Adrenal gland (tissue), 12 donors: ENCODE data around the gene PCDHGA2. TPM values are rescaled to one million over a fixed set of nuclear protein-coding genes. Genes with fewer than 3 reads are reported as not detected.
"Not testable (repeated sequence)": the region's sequence is repeated elsewhere in the genome, so short reads cannot be mapped to it uniquely, and the experiment has no call there.

ENCODE experiments used
- DNase-seq, 7 donors: peaks; one replicate each; pipeline ENCODE4 v3.0.0-alpha.2; 2019 to 2020
- H3K27ac ChIP-seq, 5 donors: fragments of 200-600 bp; sonication (generic) in 4 of 5; 1 replicate in 3 of 5; 2 replicates in 2 of 5; pipeline versions ENCODE4 v1.5.1 to v1.8.0; 2016 to 2020; ENCODE audit warnings: mild to moderate bottlenecking in 1 of 5
- H3K27me3 ChIP-seq: fragments of 200-600 bp; 2 replicates; pipeline ENCODE4 v1.8.0; 2021
- H3K36me3 ChIP-seq, 2 donors: fragments of 200-600 bp; replicated peaks in 1 of 2; 1 replicate in 1 of 2; 2 replicates in 1 of 2; pipeline versions ENCODE4 v1.5.1 to v1.8.0; 2018 to 2022
- H3K4me1 ChIP-seq, 2 donors: fragments of 200-600 bp; replicated peaks in 1 of 2; 1 replicate in 1 of 2; 2 replicates in 1 of 2; pipeline versions ENCODE4 v1.5.1 to v1.8.0; 2018 to 2021
- H3K4me3 ChIP-seq, 4 donors: fragments of 200-600 bp; sonication (generic) in 3 of 4; one replicate each; pipeline ENCODE4 v1.5.1; 2016 to 2018
- H3K9me3 ChIP-seq, 3 donors: fragments of 200-600 bp; sonication (generic) in 1 of 3; replicated peaks in 1 of 3; 1 replicate in 2 of 3; 2 replicates in 1 of 3; pipeline versions ENCODE4 v1.5.1 to v1.8.0; 2016 to 2021
- POLR2A ChIP-seq, 2 donors: fragments of 450-650 bp; IDR thresholded peaks; one replicate each; pipeline ENCODE4 v1.6.1; 2017; ENCODE audit warnings: antibody characterized with exemption in 2 of 2, mild to moderate bottlenecking in 2 of 2, moderate library complexity in 1 of 2
- WGBS, 4 donors: extraction: QIAGEN DNeasy Blood & Tissue Kit in 2 of 4; methylation state at CpG; one replicate each; pipeline versions ENCODE4 v1.1.5 to v1.1.7; 2013 to 2017; 5-methylcytosine and 5-hydroxymethylcytosine counted together
- intact Hi-C, 2 donors: fragments of 100-400 bp; cut with DNase I; formaldehyde crosslinking; loops; one replicate each; pipeline versions ENCODE4 v1.14.1 to v1.15.0; 2022 to 2023
- polyA plus RNA-seq, 3 donors: library from polyadenylated mRNA; stranded (reverse); fragments of 200-250 nt in 2 of 3; fragments of 350-450 nt in 1 of 3; fragmentation: Illumina TruSeq in 1 of 3; extraction: RNeasy Lipid Tissue Mini Kit (QIAGEN cat#74804) in 1 of 3; gene quantifications; one replicate each; pipeline ENCODE4 v1.2.3, GENCODE V29; 2013 to 2014
- total RNA-seq, 9 donors: library from RNA; depleted of rRNA in 4 of 9; stranded (reverse); fragments of >200 nt in 4 of 9; fragments of 120-200 nt in 1 of 9; fragmentation: NEBNext Ultra II Directional in 1 of 9; extraction: Animal tissue kit (Norgen Biotek cat#: 25700) in 1 of 9; gene quantifications; one replicate each; pipeline versions ENCODE4 v1.1.0 to v1.2.4, GENCODE V29; 2013 to 2023
- TF ChIP-seq, protein P1 (sequence below), 6 experiments: fragments of 450-650 bp in 4 of 6; fragments of 200-600 bp in 2 of 6; sonication (generic) in 1 of 6; IDR thresholded peaks; 1 replicate in 5 of 6; 2 replicates in 1 of 6; pipeline versions ENCODE4 v1.5.1 to v1.8.0; 2016 to 2021; ENCODE audit warnings: antibody characterized with exemption in 6 of 6, mild to moderate bottlenecking in 2 of 6, moderate library complexity in 1 of 6
- donor health status: healthy with polysubstance abuse.
- donor health status: Bipolar disorder and iron deficiency.
- donor health status: DM: yes; HTN: yes; CAD: no.
- donor health status: DM: no; HTN: no; CAD: no.
- donor health status: DM: no; HTN: no; CAD: no.
- donor health status: DM: yes; HTN: yes; CAD: no.

The PCDHGA2 gene
- total and polyA plus RNA-seq, 12 donors = 0.27 to 6.1 (median 2.0) TPM

DNA sequence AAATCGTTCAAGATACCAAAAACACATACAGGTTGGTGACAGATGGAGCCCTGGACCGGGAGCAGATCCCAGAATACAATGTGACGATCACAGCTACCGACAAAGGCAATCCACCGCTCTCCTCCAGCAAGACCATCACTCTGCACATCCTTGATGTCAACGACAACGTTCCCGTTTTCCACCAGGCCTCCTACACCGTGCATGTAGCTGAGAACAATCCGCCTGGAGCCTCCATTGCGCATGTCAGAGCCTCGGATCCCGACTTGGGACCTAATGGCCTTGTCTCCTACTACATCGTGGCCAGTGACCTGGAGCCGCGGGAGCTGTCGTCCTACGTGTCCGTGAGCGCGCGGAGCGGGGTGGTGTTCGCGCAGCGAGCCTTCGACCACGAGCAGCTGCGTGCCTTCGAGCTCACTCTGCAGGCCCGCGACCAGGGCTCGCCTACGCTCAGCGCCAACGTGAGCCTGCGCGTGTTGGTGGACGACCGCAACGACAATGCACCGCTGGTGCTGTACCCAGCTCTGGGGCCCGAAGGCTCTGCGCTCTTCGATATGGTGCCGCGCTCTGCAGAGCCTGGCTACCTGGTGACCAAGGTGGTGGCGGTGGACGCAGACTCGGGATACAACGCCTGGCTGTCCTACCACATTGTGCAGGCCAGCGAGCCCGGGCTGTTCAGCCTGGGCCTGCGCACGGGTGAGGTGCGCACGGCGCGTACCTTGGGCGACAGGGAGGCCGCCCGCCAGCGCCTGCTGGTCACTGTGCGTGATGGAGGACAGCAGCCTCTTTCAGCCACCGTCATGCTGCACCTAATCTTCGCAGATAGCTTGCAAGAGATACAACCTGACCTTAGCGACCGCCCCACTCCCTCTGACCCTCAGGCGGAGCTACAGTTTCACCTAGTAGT is 33.3 kb downstream of the PCDHGA2 start:
- H3K9me3 ChIP-seq = peaks cover 2 to 37% (median 4%) of the 10 kb centered on the region in 3 donors
- WGBS, 4 donors = 26 to 32% (median 27%) methylated on average over 8 to 69 of the region's 69 CpGs
- no peaks in the 10 kb centered on the region for H3K4me1 ChIP-seq
- no peak for DNase-seq
- no peaks in the 10 kb centered on the region for H3K27me3 ChIP-seq
- no peak for TF ChIP-seq POLR2A (IDR thresholded peaks at IDR 0.05)
- TF ChIP-seq, protein P1, sequence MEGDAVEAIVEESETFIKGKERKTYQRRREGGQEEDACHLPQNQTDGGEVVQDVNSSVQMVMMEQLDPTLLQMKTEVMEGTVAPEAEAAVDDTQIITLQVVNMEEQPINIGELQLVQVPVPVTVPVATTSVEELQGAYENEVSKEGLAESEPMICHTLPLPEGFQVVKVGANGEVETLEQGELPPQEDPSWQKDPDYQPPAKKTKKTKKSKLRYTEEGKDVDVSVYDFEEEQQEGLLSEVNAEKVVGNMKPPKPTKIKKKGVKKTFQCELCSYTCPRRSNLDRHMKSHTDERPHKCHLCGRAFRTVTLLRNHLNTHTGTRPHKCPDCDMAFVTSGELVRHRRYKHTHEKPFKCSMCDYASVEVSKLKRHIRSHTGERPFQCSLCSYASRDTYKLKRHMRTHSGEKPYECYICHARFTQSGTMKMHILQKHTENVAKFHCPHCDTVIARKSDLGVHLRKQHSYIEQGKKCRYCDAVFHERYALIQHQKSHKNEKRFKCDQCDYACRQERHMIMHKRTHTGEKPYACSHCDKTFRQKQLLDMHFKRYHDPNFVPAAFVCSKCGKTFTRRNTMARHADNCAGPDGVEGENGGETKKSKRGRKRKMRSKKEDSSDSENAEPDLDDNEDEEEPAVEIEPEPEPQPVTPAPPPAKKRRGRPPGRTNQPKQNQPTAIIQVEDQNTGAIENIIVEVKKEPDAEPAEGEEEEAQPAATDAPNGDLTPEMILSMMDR (IDR thresholded peaks at IDR 0.05) = no peak
- H3K4me3 ChIP-seq = no peak overlapping the region
- no peak overlapping the region for H3K27ac ChIP-seq
- H3K36me3 ChIP-seq = no peaks in the 10 kb centered on the region
- intact Hi-C loops = no loop called here

DNA sequence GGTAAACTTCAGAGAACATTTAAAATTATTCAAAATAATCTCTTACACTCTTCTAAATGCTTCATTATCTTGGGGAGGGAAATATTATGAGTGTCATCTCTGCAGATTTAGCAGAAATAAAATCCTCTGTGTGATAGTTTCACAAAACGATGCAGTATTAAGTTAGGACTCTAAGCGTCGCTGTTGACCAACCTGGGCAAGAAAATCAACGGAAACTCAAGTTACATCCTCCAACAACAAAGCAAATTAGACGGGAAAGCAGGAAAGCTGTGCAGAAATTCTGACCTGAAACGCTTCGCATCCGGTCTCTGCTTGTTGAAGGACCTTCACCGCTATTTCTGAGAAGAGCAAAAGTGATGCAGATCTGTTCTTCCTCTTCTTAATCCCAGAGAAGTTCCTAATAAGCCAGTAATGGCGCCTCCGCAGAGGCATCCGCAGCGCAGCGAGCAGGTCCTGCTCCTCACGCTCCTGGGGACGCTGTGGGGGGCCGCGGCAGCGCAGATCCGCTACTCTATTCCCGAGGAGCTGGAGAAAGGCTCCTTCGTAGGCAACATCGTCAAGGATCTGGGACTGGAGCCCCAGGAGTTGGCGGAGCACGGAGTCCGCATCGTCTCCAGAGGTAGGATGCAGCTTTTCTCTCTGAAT is 35.2 kb downstream of the PCDHGA2 start, which contains the start of gene PCDHGA6:
Gene PCDHGA6 (plus strand): TSS at position 219 of the 645 bp plus-strand sequence. CDS start 193 bp downstream, at position 412.
- no peak for DNase-seq
- H3K36me3 ChIP-seq = no peaks in the 10 kb centered on the region
- H3K27me3 ChIP-seq = no peaks in the 10 kb centered on the region
- TF ChIP-seq, protein P1 (IDR thresholded peaks at IDR 0.05) = peak in 4 of 6 experiments; percentile 11 to 30 (median 24)
- TF ChIP-seq POLR2A (IDR thresholded peaks at IDR 0.05) = no peak
- peaks cover 3 to 41% (median 8%) of the 10 kb centered on the region in 3 donors for H3K9me3 ChIP-seq
- no peak within 1 kb of the TSS for H3K27ac ChIP-seq
- H3K4me1 ChIP-seq = no peaks in the 10 kb centered on the region
- H3K4me3 ChIP-seq = peak within 1 kb of the TSS in 1 of 4 donors; percentile 20
- WGBS, 4 donors = 10 to 18% (median 15%) methylated on average over 23 to 27 of the region's 27 CpGs
- intact Hi-C loops = no loop called here

DNA sequence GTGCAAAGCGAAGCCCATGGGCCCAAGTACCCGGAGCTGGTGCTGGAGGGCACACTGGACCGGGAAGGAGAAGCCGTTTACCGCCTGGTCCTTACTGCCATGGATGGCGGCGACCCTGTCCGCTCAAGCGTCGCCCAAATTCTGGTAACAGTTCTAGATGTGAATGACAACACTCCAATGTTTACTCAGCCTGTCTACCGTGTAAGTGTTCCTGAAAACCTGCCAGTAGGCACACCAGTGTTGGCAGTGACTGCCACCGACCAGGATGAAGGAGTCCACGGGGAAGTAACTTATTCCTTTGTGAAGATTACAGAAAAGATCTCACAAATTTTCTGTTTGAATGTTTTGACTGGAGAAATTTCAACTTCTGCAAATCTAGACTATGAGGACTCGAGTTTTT is 36.1 kb downstream of the PCDHGA2 start:
- Histone ChIP-seq H3K27me3 (no peaks in the 10 kb centered on the region), H3K4me1 (no peaks in the 10 kb centered on the region), H3K9me3 (peaks cover 4 to 41% (median 8%) of the 10 kb centered on the region in 3 donors), H3K4me3 (peak overlapping the region in 1 of 4 donors; percentile 7), H3K27ac (no peak overlapping the region), H3K36me3 (no peaks in the 10 kb centered on the region)
- DNase-seq = no peak
- intact Hi-C loops = no loop called here
- 50 to 67% (median 59%) methylated on average over 14 of the region's 14 CpGs for WGBS, 4 donors
- TF ChIP-seq, protein P1 (IDR thresholded peaks at IDR 0.05) = no peak
- TF ChIP-seq POLR2A (IDR thresholded peaks at IDR 0.05) = no peak

DNA sequence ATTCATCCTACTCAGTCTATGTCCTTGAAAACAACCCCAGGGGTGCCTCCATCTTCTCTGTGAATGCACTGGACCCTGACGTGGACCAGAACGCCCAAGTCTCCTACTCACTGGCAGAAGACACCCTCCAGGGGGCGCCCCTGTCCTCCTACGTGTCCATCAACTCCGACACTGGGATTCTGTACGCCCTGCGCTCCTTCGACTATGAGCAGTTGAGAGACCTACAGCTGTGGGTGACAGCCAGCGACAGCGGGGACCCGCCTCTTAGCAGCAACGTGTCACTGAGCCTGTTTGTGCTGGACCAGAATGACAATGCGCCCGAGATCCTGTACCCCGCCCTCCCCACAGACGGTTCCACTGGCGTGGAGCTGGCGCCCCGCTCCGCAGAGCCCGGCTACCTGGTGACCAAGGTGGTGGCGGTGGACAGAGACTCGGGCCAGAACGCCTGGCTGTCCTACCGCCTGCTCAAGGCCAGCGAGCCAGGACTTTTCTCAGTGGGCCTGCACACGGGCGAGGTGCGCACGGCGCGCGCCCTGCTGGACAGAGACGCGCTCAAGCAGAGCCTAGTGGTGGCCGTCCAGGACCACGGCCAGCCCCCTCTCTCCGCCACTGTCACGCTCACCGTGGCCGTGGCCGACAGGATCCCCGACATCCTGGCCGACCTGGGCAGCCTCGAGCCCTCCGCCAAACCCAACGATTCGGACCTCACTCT is 37.0 kb downstream of the PCDHGA2 start:
- H3K4me1 ChIP-seq, H3K4me3 ChIP-seq, H3K36me3 ChIP-seq, intact Hi-C loops, H3K27me3 ChIP-seq, H3K27ac ChIP-seq, DNase-seq: not testable (repeated sequence)
- peaks cover 4 to 41% (median 8%) of the 10 kb centered on the region in 3 donors for H3K9me3 ChIP-seq
- 42 to 50% (median 47%) methylated on average over 2 to 39 of the region's 48 CpGs for WGBS, 4 donors
